ENCODE results near the gene NEK8.
"Not testable (repeated sequence)": the region's sequence is repeated elsewhere in the genome, so short reads cannot be mapped to it uniquely, and the experiment has no call there.

Gene NEK8

DNA sequence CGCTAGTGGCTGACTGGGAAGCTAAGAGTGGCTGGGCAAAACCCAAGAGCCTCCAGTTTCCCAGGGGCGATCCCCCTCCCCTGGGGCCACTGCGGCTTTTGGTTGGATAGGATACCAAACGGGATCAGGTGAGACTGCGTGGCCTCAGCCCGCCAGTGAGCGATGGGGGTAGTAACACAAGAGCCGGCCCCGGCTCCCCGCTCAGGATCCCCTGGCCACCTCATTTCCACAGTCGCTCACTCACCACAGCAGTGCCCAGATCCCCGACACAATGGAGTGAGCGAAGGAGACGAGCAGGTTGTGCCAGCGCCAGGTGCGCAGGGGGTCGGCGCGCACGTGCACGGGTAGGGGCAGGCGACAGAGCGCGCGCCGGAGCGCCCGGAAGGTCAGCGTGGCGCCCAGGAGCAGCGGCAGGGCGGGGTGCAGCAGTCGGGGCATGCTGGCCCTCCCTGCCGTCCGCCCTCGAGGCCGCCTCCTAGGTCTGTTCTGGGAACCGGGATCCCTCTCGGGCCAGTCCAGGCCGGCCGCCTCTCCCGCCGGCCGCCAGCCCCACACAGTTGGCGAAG is 2.8 kb upstream of the NEK8 start:
- DNase-seq: peak; percentile 73

DNA sequence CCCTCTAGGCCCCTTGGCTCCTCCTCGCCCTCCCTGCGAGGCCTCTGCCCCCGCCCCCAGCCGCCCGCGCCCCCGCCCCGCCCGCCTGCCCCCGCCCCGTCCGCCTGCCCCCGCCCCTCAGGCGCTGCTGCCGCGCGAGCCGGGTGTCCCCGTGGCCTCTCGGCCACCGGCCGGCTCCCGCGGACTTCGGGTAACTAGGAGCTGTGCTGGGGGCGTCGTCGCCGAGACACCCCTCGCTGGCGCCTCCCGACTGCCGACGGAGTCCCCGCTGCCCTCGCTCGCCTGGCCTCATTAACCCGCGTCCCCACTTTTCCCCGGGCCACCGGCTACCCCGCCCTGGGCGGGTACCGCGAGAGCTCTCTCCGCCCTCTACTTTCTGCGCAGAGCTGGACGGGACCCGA is 2.4 kb upstream of the NEK8 start, which contains the start of gene TLCD1:
TLCD1 (minus strand) TSS at position 8 of the 401 bp plus-strand sequence. CDS start 136 bp downstream, outside the sequence.
- DNase-seq: peak; percentile 73

DNA sequence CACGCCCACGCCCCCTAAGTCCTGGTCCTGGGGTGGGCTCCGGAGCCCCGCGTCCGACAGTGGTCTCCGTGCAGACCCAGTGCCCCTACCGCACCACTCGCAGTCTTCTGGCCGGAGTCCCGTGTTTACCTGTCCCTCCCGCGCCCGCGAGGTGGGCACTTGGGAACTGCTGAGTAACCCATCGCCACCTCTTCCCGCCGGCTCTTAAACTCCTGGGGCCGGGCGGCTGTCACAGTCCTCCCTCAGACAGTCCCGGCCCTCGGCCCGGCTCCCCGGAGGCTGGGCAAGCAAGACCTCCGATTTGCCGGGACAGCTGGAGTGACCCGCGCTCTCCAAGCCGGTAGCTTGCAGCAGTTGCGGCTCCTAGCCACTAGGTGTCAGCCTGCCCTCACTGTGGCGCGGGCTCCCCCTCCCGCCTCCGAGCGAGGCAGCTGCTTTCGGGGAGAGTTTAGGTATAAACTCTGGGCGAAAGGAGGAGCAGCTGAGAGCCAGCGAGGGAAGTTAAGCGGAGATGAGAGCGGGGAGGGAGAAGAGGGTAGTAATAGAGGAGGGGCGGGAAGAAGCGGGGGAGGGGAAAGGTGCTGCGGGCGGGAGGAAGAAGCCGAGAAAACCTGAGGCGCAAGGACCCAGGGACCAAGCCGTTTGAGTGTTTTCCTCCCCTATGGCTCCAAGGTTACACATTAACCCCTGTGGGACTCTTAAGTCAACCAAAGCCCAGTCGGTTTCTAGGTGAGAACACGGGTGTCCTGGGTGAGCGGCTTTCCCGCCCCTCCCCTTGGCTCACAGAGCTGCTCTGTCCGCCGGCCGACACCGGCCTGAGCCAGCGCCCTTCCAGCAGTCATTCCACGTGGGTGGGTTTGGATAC is 1.7 kb upstream of the NEK8 start:
- peak; percentile 94 for DNase-seq

DNA sequence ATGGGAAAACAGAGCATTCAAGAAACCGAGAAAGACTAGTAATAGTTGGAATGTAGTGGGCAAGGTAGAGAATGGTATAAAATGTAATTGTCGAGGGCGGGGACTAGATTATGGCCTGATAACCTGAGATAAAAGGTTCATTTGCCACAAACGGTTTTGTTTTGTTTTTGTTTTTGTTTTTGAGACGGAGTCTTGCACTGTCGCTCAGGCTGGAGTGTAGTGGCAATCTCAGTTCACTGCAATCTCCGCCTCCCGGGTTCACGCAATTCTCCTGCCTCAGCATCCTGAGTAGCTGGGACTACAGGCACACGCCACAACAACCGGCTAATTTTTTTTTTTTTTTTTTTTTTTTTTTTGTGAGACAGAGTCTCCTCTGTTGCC is 1.4 kb downstream of the NEK8 start:
- DNase-seq: no peak

DNA sequence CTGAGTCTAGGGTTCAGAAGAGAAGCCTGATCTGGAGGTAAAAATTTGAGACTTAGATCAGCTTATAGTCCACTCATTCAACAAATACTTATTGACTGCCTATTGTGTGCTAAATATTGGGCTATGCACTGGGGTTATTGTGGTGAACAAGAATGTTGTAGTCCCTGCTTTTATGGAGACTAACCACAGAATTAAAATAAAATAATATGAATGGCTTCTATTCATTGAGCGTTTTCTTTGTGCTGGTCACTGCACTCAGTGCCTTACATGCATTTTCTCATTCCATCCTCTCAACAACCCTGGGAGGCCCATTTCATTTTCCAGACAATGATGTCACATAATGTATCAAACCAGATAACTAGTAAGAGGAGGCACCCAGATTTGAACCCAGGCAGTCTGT is 4.8 kb downstream of the NEK8 start:
- DNase-seq: no peak

DNA sequence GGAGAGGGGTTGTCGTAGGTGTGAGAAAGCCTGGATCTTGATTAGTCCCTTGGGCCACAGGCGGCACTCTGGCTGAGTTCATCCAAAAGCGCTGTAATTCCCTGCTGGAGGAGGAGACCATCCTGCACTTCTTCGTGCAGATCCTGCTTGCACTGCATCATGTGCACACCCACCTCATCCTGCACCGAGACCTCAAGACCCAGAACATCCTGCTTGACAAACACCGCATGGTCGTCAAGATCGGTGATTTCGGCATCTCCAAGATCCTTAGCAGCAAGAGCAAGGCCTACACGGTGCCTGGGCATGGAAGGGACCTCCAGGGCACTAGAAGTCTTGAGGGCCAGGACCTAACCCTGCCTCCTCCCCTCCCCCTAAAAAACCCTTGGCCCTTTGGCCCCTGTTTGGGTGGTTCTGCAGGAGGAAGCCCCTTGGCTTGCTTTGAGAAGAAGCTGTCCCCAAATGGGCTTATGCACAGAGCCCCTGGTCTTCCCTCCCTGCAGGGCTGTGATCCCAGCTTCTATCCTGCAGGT is 6.2 kb downstream of the NEK8 start:
- no peak for DNase-seq

DNA sequence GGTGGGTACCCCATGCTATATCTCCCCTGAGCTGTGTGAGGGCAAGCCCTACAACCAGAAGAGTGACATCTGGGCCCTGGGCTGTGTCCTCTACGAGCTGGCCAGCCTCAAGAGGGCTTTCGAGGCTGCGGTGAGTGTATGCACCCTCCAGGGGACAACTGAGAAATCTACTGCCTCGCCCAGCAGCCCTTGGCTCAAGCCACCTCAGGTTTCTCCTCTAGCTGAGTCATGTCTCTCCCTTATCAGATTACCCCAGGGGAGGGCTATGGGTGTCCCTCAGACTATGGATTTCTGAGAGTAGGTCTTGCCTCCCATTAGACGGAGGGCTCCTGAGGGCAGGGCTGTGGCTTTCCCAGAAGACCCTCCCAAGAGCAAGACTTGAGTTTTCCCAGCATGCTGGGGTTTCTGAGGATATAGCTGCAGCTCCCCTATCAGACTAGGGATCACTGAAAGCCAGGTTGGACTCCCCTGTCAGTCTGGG is 6.7 kb downstream of the NEK8 start:
- no peak for DNase-seq

DNA sequence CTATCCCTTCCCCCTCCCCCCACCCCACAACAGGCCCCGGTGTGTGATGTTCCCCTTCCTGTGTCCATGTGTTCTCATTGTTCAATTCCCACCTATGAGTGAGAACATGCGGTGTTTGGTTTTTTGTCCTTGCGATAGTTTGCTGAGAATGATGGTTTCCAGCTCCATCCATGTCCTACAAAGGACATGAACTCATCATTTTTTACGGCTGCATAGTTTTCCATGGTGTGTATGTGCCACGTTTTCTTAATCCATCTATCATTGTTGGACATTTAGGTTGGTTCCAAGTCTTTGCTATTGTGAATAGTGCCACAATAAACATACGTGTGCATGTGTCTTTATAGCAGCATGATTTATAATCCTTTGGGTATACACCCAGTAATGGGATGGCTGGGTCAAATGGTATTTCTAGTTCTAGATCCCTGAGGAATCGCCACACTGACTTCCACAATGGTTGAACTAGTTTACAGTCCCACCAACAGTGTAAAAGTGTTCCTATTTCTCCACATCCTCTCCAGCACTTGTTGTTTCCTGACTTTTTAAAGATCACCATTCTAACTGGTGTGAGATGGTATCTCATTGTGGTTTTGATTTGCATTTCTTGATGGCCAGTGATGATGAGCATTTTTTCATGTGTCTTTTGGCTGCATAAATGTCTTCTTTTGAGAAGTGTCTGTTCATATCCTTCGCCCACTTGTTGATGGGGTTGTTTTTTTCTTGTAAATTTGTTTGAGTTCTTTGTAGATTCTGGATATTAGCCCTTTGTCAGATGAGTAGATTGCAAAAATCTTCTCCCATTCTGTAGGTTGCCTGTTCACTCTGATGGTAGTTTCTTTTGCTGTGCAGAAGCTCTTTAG is 7.6 kb downstream of the NEK8 start:
- not testable (repeated sequence) for DNase-seq

DNA sequence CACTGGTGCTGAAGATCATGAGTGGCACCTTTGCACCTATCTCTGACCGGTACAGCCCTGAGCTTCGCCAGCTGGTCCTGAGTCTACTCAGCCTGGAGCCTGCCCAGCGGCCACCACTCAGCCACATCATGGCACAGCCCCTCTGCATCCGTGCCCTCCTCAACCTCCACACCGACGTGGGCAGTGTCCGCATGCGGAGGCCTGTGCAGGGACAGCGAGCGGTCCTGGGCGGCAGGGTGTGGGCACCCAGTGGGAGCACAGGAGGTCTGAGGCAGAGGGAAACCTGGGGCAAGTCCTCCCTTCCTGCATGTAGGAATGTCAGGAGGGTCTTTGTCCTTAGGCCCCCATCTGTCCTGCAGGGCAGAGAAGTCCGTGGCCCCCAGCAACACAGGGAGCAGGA is 8.7 kb downstream of the NEK8 start:
- no peak for DNase-seq

DNA sequence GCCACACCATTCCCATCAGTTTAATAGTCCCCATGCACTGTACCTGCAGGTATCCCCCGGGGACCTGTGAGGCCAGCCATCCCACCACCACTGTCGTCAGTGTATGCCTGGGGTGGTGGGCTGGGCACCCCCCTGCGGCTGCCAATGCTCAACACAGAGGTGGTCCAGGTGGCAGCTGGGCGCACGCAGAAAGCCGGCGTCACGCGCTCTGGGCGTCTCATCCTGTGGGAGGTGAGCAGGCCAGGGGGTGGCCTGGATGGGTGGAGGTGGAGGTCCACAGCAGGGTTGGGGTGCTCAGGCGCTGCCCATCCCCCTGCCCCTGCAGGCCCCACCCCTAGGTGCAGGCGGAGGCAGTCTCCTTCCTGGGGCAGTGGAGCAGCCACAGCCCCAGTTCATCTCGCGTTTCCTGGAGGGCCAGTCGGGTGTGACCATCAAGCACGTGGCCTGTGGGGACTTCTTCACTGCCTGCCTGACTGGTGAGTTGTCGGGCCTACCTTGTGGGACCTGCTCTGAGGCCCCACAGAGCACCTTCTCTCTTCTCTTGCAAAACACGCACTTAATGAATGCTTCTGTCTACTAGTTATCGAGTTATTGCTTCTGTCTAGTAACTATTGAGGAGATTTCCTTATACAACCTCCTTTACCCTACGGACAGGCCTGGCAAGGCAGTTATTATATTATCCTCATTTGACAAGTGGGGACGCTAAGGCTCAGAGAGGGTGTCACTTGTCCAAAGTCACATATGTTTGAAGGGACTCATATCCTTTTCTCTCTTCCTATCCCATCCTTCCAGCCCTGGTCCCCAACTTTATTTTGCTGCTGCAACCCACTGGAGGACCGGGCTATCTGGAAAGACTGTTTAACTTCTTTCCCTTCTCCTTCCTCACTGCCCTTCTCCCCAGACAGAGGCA is 9.4 kb downstream of the NEK8 start:
- no peak for DNase-seq

DNA sequence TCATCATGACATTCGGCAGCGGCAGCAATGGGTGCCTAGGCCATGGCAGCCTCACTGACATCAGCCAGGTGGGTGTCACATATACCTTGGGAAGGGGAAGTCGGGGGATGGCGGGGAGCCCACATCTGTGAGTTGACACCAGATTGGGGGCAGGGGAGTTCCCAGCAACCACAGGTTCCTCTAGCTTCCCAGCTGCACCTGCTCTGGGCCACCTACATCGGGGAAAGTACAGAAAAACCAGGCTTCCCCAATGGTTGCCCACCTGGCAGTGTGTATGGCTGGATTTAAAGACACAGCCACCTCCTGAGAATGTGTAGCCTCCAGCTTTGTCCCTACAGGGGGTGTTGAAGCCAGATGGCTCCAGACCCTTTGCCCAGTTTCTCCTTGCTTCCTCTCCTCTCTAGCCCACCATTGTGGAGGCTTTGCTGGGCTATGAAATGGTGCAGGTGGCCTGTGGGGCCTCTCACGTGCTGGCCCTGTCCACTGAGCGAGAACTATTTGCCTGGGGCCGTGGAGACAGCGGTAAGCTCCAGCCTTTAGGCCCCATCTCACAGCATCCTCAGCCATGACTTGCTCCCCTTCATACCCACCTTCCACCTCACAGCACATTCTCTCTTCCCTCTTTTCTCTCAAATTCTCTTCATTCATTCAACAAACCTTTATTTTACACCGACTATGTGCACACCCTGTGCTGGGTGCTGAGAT is 10.2 kb downstream of the NEK8 start:
- DNase-seq: no peak

DNA sequence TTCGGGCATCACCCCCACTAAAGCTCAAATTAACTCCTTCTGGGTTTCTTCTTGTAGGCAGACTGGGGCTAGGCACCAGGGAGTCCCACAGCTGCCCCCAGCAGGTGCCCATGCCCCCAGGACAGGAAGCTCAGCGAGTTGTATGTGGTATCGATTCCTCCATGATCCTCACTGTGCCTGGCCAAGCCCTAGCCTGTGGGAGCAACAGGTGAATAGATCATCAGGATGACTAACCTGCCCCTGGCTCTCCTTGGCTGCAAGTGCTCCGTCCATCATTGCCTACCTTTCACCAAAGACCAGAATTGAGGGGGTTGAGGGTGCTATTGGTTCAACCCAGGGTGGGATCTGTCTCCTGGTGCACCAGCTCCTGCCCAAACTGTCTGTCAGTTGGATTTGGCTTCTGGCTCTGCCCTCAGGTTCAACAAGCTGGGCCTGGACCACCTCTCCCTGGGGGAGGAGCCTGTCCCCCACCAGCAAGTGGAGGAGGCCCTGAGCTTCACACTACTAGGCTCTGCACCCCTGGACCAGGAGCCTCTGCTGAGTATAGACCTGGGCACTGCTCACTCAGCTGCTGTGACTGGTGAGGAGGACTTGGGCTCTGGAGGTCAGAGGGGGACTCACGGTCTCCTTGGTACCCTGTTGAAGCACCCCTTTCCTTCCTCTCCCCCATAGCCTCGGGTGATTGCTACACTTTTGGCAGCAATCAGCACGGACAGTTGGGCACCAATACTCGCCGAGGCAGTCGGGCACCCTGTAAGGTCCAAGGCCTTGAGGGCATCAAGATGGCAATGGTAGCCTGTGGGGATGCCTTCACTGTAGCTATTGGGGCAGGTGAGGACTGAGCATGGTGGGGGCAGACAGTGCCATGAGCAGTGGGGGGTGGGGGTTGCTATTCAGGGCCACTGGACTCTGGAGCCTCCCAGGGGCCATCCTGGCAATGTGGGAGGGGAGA is 12.1 kb downstream of the NEK8 start:
- no peak for DNase-seq

DNA sequence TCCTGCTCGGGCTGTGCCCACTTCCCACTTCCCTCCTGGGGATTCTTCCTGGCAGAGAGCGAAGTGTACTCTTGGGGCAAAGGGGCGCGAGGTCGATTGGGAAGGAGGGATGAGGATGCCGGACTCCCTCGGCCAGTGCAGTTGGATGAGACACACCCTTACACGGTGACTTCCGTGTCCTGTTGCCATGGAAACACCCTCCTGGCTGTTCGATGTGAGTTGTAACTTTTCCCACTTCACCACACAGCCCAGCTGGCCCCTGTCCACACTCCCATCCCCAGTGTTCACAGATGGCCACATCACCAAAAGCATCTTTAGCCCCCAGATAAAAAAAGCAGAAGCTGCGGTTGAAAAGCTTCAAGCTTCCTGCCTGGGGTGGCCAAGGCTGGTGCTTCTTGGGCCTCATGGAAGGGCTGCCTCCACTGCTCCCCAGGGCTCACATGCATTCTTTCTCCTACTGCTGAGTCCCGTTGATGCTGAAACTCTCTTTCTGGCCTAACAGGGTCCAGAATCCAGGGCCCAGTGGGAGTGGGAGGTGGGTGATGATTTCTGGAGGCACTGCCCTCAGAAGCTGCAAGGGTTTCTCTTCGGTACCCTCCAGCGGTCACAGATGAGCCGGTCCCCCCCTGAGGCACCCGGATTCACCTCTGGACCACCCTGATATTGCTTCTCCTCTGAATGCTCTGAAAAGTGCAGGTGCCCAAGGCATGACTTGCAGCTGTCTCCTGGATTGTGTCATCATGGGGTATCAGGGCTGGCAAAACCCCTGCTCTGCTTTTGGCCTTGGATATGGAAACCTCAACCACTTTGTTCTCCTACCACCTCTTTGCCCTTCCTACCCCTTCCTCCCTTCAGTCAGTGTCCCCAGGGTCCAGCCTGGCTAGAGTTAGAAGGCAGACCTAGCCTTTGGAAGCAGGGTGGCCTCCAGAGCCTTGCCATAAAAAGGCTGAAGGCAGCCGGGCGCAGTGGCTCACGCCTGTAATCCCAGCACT is 13.1 kb downstream of the NEK8 start:
- DNase-seq: peak; percentile 12

DNA sequence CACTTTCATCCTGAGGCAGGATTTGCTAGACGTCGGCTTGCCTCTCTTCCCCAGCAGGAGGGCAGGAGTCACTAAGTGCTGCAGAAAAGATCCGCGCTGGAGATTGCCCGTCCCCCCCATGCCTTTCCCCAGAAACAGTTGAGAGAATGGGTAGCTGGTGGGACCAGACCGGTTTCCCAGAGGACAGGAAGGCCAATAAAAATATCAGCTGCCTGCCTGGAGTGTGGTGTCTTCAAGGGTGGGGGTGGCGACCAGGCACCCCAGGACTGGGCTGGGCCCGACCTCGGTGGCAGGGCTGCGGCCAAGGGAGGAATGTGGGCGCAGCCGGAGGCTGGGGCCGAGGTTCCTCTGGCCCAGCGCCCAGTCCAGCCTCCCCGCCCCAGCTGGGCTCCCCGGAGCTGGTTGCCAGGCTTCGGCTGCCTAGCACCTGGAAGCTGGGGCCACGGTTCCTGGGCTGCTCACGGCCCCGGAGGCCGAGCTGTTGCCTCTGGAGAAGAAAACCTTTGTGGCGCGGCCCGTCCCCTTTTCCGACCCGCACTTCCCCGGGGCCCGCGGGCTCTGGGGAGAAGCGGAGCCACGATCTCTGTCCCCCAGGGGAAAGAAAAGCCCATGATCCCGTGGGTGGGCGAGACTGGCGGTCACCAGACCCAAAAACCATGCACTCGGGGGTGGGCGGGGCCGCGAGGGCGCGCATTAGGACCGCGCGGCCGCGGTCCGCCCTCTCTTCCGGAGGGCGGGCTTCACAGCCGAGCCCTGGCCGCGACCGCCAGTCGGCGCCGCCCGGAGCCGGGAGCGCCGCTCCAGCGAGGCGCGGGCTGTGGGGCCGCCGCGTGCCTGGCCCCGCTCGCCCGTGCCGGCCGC is 14.9 kb downstream of the NEK8 start, which contains the start of gene TRAF4:
TRAF4 (plus strand) TSS at position 769 of the 861 bp plus-strand sequence. CDS start 102 bp downstream, outside the sequence.
- DNase-seq: peak; percentile 82

DNA sequence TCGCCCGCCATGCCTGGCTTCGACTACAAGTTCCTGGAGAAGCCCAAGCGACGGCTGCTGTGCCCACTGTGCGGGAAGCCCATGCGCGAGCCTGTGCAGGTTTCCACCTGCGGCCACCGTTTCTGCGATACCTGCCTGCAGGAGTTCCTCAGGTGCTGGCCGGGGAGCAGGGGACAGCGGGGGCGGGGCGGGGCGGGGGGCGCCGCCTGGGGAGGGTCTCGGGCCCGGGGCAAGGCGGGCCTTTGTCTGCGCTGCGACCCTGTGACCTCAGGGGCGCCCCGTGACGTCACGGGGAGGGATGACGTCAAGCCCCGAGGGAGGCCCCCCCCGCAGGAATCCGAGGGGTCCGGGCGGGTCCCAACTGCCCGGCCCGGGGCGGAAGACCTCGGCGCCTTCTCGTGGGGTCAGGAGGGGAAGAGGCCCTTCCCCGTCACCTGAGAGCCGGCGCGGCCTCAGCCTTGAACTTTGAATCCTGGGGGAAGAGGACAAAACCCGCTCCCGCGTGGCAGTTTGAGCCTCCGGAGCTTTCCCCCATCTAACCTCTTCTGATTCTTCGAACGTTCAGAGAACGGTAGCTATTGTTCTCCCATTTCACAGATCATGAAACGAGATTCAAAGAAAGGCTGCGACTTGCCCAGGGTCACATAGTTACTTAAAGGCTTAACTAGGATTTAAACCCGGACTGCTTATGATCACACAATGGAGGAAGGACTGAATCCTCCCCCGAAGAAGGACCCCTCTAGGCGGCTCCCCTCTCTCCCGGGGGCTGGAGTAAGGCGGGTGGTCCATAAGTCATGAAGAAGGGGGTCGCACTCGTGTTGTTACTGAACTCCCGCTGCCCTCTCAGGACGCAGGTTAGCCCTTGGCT is 15.8 kb downstream of the NEK8 start:
- DNase-seq: peak; percentile 72

DNA sequence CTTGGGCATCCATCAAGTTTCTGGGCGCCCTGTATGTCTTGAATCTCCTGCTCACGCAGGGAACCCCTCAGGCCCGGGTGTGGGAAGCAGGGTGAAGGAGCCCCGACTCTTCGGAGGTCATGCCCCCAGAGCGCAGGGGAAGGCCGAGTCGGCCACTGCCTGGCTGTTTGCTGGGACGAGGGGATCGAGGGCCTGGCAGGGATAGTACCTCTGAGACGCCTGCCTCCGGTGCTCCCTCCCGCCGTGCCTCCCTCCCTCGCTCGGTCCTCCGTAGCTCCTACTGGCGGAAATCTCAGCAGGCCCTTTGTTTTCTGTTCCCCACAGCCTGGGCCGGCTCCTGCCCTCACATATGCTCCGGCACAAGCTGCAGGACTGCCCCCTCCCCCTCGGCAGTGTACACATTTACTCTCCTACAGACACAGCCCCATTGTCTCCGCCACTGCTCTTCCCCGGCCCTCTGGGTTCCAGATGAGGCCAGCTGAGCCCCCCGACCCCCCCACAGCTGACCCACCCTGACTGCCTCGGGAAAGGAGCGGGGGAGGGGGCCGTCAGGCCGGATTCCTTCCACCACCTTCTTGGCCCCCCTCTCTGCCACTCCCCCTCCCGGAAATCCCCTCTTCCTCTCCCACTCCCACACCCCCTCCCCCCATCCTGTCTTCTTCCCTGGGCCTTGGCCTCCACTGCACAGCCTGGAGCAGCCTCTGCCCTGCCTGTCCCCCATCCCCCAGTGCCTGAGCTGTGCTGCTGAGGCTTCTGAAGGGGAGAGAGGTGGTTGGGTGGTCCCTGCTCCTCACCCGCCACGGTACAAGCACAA is 16.6 kb downstream of the NEK8 start:
- DNase-seq: peak; percentile 90
